Stimulated activated CD4-positive, alpha-beta T cell treated with anti-CD3 and anti-CD28 coated beads, Interleukin-4, amount 100 ng/mL, for 24 hours (primary cell): ENCODE data around the gene CAMK2A.

Experiments
- DNase-seq: peaks from one replicate; pipeline ENCODE4 v3.0.0-alpha.2; 2020

Gene CAMK2A

GRCh38 chr5:150208187-150209098 lies 81.1 kb downstream of the CAMK2A start:
- DNase-seq = no peak

DNA sequence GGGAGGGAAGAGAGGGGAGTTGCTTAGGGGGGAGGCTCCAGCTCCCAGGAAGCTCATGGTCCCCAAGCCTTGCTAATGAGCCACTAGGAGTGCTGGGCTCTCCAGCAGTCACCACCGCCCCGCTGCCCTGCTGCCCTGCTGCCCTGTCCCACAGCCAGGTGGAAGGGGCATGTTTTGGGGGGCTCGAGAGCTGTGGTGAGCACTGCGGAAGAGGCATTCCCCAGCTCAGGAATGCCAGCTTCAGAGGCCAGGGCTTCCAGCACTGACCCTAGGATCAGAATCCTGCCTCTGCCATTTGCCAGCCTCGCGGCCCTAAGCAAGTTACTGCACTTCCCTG lies 82.8 kb downstream of the CAMK2A start:
- no peak for DNase-seq

- DNase-seq = no peak
Measured at GRCh38 chr5:150206098-150206778, 83.3 kb downstream of the CAMK2A start.

- no peak for DNase-seq
Measured at GRCh38 chr5:150204590-150204960, 85.0 kb downstream of the CAMK2A start.

DNA sequence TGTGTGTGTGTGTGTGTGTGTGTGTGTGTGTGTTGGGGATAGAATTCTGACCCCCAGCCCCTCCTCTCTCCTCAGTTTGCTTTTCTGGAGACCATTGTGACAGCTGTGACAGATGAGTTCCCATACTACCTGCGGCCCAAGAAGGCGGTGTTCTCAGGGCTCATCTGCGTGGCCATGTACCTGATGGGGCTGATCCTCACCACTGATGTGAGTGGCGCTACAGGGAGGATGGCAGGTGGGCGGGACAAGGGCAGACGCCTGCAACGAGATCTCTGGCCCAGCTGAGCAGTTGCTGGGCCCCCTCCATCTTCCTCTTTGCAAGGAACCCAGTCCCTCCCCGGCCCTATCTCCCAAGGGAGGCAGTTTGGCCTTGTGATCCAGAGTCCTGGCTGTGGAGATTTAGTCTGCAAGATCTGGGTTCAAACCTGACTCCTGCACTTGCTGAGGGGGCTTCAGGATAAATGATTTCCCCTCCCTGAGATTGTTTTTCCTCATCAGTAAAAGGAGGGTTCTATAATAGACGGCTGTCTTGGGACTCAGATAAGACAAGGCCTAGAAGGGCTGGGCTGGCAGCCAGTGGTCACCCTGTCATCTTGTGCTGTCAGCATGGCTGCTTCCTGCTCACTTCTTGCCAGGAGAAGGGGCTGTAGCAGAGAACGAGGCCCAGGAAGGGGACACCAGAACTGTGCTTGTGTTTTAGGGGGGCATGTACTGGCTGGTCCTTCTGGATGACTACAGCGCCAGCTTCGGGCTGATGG lies 85.6 kb downstream of the CAMK2A start:
- no peak for DNase-seq

DNA sequence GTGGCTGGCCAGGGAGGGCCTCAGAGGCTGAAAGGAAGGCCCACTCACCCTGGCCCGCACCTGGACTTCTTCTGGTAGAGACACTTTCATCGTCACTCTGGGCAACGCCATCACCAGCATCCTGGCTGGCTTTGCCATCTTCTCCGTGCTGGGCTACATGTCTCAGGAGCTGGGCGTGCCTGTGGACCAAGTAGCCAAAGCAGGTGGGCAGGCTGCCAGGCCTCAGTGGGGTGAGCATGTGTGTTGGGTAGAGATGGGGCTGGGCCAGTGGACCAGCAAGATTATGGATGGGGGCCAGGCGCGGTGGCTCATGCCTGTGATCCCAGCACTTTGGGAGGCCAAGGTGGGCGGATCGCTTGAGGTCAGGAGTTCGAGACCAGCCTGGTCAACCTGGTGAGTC lies 87.1 kb downstream of the CAMK2A start:
- DNase-seq = no peak

- DNase-seq = no peak
Measured at GRCh38 chr5:150197476-150197875, 92.1 kb downstream of the CAMK2A start.

GRCh38 chr5:150196986-150197385 lies 92.6 kb downstream of the CAMK2A start:
- DNase-seq = no peak

DNA sequence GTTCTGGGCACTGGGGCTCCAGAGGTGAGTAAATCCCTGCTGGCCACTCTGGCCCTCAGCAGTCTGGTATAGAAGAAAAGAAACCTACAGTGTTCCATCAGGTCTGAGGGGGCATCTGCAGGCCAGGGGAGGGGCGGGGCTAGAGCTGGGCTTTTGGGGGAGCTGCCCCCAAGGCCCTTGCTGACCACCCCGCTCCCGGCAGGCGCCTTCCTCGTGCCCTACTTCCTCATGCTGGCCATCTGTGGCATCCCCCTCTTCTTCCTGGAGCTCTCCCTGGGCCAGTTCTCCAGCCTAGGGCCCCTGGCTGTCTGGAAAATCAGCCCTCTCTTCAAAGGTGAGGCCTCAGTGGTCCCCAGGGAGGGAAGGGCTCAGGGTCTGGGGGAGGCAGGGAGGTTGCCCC lies 93.1 kb downstream of the CAMK2A start:
- no peak for DNase-seq

GRCh38 chr5:150195736-150196485 lies 93.7 kb downstream of the CAMK2A start:
- no peak for DNase-seq

DNA sequence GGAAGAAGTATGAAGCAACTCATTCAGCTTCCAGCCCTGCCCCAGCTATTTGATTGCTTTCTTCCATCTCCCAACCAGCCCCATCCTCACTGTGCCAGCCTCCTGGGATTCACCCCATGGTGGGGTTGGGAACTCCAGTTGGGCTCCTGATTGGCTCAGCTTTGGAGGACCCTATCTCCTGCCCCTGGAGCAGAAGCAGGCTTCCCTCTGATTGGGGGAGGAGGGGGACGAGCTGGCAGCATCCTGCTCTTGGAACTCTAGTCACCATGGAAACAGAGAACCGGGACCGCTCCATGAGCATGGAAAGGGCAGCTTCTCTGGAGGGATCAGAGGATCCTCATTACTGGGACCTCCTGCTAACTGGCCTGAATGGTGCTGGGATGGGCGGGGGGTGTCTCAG lies 97.1 kb downstream of the CAMK2A start:
- no peak for DNase-seq

DNA sequence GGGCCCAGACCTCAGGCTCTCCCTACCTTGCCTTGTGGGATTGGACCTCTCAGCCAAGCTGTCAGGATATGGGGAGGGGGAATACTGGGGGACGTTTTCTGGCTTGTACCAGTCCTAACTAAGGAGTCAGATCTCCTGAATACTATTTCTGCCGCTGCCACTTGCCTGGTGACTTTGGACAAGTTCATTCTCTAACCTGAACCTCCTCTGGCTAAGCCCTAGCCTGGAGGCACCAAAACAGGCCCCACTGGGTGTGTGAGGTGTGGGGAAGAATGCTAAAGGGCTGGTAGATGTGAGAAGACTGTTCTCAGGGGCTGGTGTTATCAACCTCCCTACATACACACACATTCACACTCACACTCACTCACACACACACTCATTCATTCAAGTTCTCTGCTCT lies 98.6 kb downstream of the CAMK2A start:
- DNase-seq = no peak

DNA sequence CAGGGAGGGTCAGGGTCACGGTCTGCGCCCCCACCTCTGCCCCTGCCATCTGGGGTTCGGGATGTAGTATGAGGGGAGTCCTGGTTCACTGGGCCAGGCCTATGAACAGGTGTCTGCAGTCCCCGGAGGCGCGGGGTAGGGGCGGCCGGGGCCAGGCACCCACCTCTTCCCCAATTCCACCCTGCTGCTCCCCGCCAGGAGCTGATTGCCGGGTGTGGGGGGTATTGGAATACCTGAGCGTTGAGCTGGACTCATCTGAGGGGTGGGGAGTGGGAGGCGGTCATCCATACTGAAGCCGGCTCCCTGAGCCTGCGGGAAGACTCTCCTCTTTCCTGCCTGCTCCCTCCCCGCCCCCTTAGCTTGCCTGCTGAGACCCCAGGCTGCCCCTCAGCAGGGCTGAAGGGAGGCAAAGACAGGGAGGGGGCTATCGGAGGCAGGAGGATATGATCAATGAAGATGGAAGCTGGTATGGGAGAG lies 99.0 kb downstream of the CAMK2A start:
- no peak for DNase-seq

GRCh38 chr5:150189728-150190502 lies 99.7 kb downstream of the CAMK2A start, which contains the start of gene SLC6A7:
SLC6A7 (plus strand) TSS chr5:150190062; CDS start chr5:150190328, 266 bp downstream.
- DNase-seq = no peak

DNA sequence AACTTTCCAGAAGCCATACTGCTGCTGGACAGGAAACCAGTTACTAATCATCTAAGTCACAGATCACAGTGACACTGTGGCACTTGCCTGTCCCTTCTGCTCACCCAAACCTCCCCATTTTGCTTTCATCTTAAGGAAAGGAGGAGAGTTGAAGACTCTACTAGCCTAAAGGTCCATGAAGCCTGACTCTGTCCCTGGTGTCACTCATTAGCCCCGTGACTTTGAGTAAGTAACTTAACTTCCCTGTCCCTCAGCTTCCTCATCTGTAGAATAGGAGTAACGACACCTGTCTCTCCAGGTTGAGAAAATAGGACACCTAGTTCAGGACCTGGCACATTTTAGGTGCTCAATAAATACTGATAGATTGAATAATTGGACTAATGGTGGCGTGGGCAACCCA lies 100.2 kb downstream of the CAMK2A start:
- DNase-seq = no peak

GRCh38 chr5:150188146-150188842 lies 101.3 kb downstream of the CAMK2A start:
- no peak for DNase-seq

DNA sequence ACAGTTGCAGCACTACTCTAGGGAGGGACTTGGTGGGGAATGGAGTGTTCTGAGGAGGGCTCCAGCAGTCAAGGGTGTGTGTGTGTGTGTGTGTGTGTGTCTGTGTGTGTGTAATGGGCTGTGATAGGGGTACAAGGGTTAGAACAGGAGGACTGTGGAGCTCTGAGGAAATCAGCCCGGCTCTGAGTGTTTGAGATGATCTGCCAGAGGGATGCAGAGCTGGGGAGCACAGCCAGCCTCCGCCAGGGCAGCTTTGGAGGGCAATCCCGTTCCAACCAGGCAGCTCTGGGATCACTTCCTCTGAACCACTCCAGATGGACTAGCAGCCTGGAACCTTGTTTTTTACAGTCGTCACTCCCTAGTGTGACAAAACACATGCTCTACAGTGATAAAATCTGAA lies 102.7 kb downstream of the CAMK2A start:
- no peak for DNase-seq

DNA sequence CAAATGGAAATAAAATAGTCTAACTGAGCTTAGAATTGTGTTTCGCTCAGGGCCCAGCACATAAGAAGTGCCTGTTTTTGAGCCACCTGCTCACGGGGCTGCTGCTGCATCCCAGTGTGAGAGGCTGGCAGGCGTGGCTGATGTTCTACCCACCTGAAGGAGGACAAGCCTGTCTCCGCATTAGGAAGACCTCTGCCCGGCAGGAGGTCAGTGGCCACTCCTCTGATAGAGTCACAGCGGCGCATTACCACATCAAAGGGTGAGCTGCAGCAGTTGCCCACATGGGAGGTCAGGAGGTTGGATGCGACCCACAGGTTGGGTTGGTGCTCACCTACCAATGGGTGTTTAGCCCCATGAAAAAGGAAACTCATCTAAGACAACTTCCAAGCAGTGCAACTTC lies 103.4 kb downstream of the CAMK2A start:
- DNase-seq = no peak

DNA sequence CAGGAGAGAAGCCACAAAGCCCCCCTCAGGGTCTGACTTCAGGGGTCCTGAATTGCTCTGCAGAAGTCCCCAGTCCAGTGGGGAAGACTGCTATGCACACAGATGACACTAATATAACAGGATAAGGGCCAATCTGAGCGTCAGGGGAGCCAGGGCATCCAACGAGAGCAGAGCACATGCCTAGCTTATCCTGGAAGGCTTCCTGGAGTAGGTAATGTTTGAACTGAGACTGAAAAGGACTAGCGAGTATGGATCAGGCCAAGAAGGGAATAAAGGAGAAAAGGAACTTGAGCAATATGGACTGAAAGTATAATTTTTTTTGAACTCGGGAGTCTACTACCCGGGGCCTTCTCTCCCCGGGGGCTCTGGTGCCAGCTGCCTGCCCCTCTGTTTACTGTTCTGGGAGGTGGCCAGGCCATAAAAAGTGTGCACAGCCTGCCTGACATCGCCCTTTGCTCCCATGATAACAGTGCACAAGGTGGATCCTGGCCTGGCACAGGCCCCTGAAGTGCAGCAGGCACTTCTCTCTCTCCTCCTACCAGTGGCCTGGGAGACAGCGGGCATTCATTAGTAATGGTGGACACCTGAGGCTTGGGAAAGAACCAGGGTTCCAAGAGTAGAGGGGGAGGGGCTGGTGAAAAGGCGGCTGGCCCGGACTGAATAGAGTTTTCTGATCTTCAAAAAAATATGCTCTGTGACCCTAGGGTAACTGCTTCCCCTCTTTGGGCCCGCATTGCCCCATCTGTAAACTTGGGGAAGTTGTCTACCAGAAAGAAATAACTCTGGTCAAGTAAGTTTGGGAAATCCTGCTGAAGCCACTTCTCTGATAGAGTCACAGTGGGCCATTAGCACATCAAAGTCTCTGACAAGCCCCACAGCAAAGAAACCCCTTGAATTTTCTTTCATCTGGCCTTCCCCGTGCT lies 104.3 kb downstream of the CAMK2A start:
- no peak for DNase-seq

- DNase-seq = no peak
Measured at GRCh38 chr5:150184006-150184405, 105.6 kb downstream of the CAMK2A start.
